Trophoblast cell (in vitro differentiated cells and primary cell): Measurements from ENCODE around the gene PLP1.

Experiments
- DNase-seq, 2 donors: peaks; one replicate each; pipeline ENCODE4 v3.0.0-alpha.2; 2016
- H2AFZ ChIP-seq: 2 replicates; pipeline ENCODE4 v1.6.1; 2013; ENCODE audit warnings: low read length, moderate library complexity, mild to moderate bottlenecking; ENCODE audit not compliant: insufficient read depth, poor library complexity
- H2AK5ac ChIP-seq: 2 replicates; pipeline ENCODE4 v1.6.1; 2013; ENCODE audit warnings: mild to moderate bottlenecking, low read length
- H2BK120ac ChIP-seq: 2 replicates; pipeline ENCODE4 v1.6.1; 2013; ENCODE audit warnings: low read length, mild to moderate bottlenecking, moderate library complexity; ENCODE audit not compliant: insufficient read depth, poor library complexity
- H2BK12ac ChIP-seq: 2 replicates; pipeline ENCODE4 v1.6.1; 2013; ENCODE audit warnings: mild to moderate bottlenecking, low read length, moderate library complexity
- H2BK5ac ChIP-seq: 2 replicates; pipeline ENCODE4 v1.6.1; 2013; ENCODE audit warnings: low read length, low read depth, moderate library complexity, mild to moderate bottlenecking; ENCODE audit not compliant: poor library complexity
- H3K14ac ChIP-seq: 2 replicates; pipeline ENCODE4 v1.6.1; 2013; ENCODE audit warnings: mild to moderate bottlenecking, low read length
- H3K18ac ChIP-seq: 2 replicates; pipeline ENCODE4 v1.6.1; 2013; ENCODE audit warnings: mild to moderate bottlenecking, low read length
- H3K23ac ChIP-seq: 2 replicates; pipeline ENCODE4 v1.6.1; 2013; ENCODE audit warnings: low read length
- H3K27ac ChIP-seq: 2 replicates; pipeline ENCODE4 v1.5.1; 2013; ENCODE audit warnings: low read depth, mild to moderate bottlenecking, inconsistent platforms, low read length, moderate library complexity
- H3K27me3 ChIP-seq: 2 replicates; pipeline ENCODE4 v1.6.1; 2013; ENCODE audit warnings: inconsistent platforms, mild to moderate bottlenecking, low read length, moderate library complexity; ENCODE audit not compliant: insufficient read depth
- H3K36me3 ChIP-seq, 2 experiments: 1 replicate in 1 of 2; 2 replicates in 1 of 2; pipeline ENCODE4 v1.6.1; 2013; ENCODE audit warnings: low read length in 2 of 2, mild to moderate bottlenecking in 2 of 2, moderate library complexity in 1 of 2; ENCODE audit not compliant: insufficient read depth in 2 of 2, control insufficient read depth in 1 of 2
- H3K4ac ChIP-seq: 2 replicates; pipeline ENCODE4 v1.6.1; 2013; ENCODE audit warnings: low read depth, mild to moderate bottlenecking, low read length, moderate library complexity
- H3K4me1 ChIP-seq, 2 experiments: 1 replicate in 1 of 2; 2 replicates in 1 of 2; pipeline ENCODE4 v1.6.1; 2013; ENCODE audit warnings: low read length in 2 of 2, mild to moderate bottlenecking in 2 of 2, moderate library complexity in 1 of 2; ENCODE audit not compliant: insufficient read depth in 2 of 2, control insufficient read depth in 1 of 2
- H3K4me2 ChIP-seq: 2 replicates; pipeline ENCODE4 v1.6.1; 2013; ENCODE audit warnings: inconsistent platforms, mild to moderate bottlenecking, low read length, moderate library complexity
- H3K4me3 ChIP-seq: 2 replicates; pipeline ENCODE4 v1.5.1; 2013; ENCODE audit warnings: mild to moderate bottlenecking, low read depth, low read length, inconsistent platforms
- H3K79me1 ChIP-seq: one replicate; pipeline ENCODE4 v1.6.1; 2013; ENCODE audit warnings: low read length
- H3K79me2 ChIP-seq: 2 replicates; pipeline ENCODE4 v1.6.1; 2013; ENCODE audit warnings: low read length, mild to moderate bottlenecking; ENCODE audit not compliant: control insufficient read depth, insufficient read depth, poor library complexity
- H3K9ac ChIP-seq: 2 replicates; pipeline ENCODE4 v1.6.1; 2013; ENCODE audit warnings: mild to moderate bottlenecking, low read length
- H3K9me3 ChIP-seq: 2 replicates; pipeline ENCODE4 v1.6.1; 2013; ENCODE audit warnings: low read depth, mild to moderate bottlenecking, control low read depth, inconsistent platforms, low read length; ENCODE audit not compliant: insufficient read depth
- H4K12ac ChIP-seq: 2 replicates; pipeline ENCODE4 v1.6.1; 2013; ENCODE audit warnings: low read depth, mild to moderate bottlenecking, low read length, moderate library complexity
- H4K8ac ChIP-seq: 2 replicates; pipeline ENCODE4 v1.6.1; 2013; ENCODE audit warnings: low read depth, mild to moderate bottlenecking, low read length, moderate library complexity
- H4K91ac ChIP-seq: one replicate; pipeline ENCODE4 v1.6.1; 2013; ENCODE audit warnings: low read depth, mild to moderate bottlenecking, low read length, moderate library complexity
- WGBS: extraction: QIAGEN DNeasy Blood & Tissue Kit; methylation state at CpG from one replicate; pipeline ENCODE4 v1.1.7; 2013; ENCODE audit warnings: missing lambda C conversion rate; ENCODE audit not compliant: insufficient read length, insufficient coverage; ENCODE audit errors: extremely low coverage; 5-methylcytosine and 5-hydroxymethylcytosine counted together

Gene PLP1

GRCh38 chrX:103780336-103781061 is 3.9 kb downstream of the PLP1 start:
- H4K12ac ChIP-seq, result no peak overlapping the region
- H3K27ac ChIP-seq, result no peak overlapping the region
- DNase-seq, result no peak
- no peaks in the 10 kb centered on the region for H3K36me3 ChIP-seq
- no peak overlapping the region for H3K18ac ChIP-seq
- no peak overlapping the region for H4K91ac ChIP-seq
- no peak overlapping the region for H2BK12ac ChIP-seq
- H4K8ac ChIP-seq, result no peak overlapping the region
- no peaks in the 10 kb centered on the region for H3K79me2 ChIP-seq
- H3K4me2 ChIP-seq, result no peak overlapping the region
- H2BK120ac ChIP-seq, result no peak overlapping the region
- no CpG with 5 or more reads among the region's 10 CpGs for WGBS
- peaks cover 0 to 2% of the 10 kb centered on the region in 2 experiments for H3K4me1 ChIP-seq
- H3K4ac ChIP-seq, result no peak overlapping the region
- no peak overlapping the region for H3K23ac ChIP-seq
- H3K27me3 ChIP-seq, result no peaks in the 10 kb centered on the region
- no peak overlapping the region for H2AFZ ChIP-seq
- H3K9ac ChIP-seq, result no peak overlapping the region
- H3K14ac ChIP-seq, result no peak overlapping the region
- H3K79me1 ChIP-seq, result no peaks in the 10 kb centered on the region
- H2BK5ac ChIP-seq, result no peak overlapping the region
- no peak overlapping the region for H3K4me3 ChIP-seq
- H2AK5ac ChIP-seq, result no peak overlapping the region
- no peaks in the 10 kb centered on the region for H3K9me3 ChIP-seq

DNA sequence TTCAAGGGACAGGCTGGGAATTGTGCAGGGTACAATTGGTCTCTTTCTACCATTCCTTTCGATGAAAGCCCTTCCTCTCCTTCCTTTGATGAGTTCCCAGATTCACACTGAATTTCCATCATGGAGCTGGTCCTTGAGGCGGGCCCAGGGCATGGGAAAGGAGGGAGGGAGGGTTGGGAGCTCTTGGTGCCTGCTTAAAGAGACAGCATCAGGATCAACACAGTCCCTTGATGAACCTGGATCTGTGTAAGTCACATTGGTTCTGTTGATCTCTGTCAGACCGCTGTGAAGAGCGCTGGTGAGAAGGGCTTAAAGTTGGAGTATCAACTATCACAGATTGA is 4.4 kb downstream of the PLP1 start:
- Histone ChIP-seq H2AFZ (no peak overlapping the region), H4K8ac (no peak overlapping the region), H2AK5ac (no peak overlapping the region), H4K91ac (no peak overlapping the region), H3K9ac (no peak overlapping the region), H3K27me3 (no peaks in the 10 kb centered on the region), H3K4me1 (peaks cover 0 to 2% of the 10 kb centered on the region in 2 experiments), H3K23ac (no peak overlapping the region), H3K4ac (no peak overlapping the region), H3K27ac (no peak overlapping the region), H2BK120ac (no peak overlapping the region), H2BK5ac (no peak overlapping the region), H3K18ac (no peak overlapping the region), H3K79me1 (no peaks in the 10 kb centered on the region), H3K79me2 (no peaks in the 10 kb centered on the region), H3K9me3 (no peaks in the 10 kb centered on the region), H3K4me2 (no peak overlapping the region), H3K14ac (no peak overlapping the region), H3K36me3 (no peaks in the 10 kb centered on the region), H3K4me3 (no peak overlapping the region), H2BK12ac (no peak overlapping the region), H4K12ac (no peak overlapping the region)
- WGBS, result no CpG with 5 or more reads among the region's 4 CpGs
- DNase-seq, result no peak

- no peaks in the 10 kb centered on the region for H3K36me3 ChIP-seq
- no peaks in the 10 kb centered on the region for H3K79me1 ChIP-seq
- DNase-seq, result no peak
- no peak overlapping the region for H2BK12ac ChIP-seq
- no peak overlapping the region for H2BK120ac ChIP-seq
- no peak overlapping the region for H2AK5ac ChIP-seq
- WGBS, result no CpG with 5 or more reads among the region's 1 CpG
- H2BK5ac ChIP-seq, result no peak overlapping the region
- no peak overlapping the region for H3K4me3 ChIP-seq
- H3K18ac ChIP-seq, result no peak overlapping the region
- H3K79me2 ChIP-seq, result no peaks in the 10 kb centered on the region
- no peak overlapping the region for H2AFZ ChIP-seq
- H3K4ac ChIP-seq, result no peak overlapping the region
- H4K91ac ChIP-seq, result no peak overlapping the region
- no peak overlapping the region for H3K27ac ChIP-seq
- H3K4me2 ChIP-seq, result no peak overlapping the region
- no peaks in the 10 kb centered on the region for H3K9me3 ChIP-seq
- H3K4me1 ChIP-seq, result peaks cover 0 to 2% of the 10 kb centered on the region in 2 experiments
- H3K9ac ChIP-seq, result no peak overlapping the region
- H3K27me3 ChIP-seq, result no peaks in the 10 kb centered on the region
- H4K8ac ChIP-seq, result no peak overlapping the region
- no peak overlapping the region for H3K14ac ChIP-seq
- no peak overlapping the region for H3K23ac ChIP-seq
- H4K12ac ChIP-seq, result no peak overlapping the region
Measured at GRCh38 chrX:103781706-103782105, 5.1 kb downstream of the PLP1 start.

- no peak overlapping the region for H4K12ac ChIP-seq
- WGBS, result no CpG with 5 or more reads among the region's 3 CpGs
- no peak overlapping the region for H2BK5ac ChIP-seq
- no peak overlapping the region for H3K4me3 ChIP-seq
- DNase-seq, result no peak
- H3K14ac ChIP-seq, result no peak overlapping the region
- H3K9me3 ChIP-seq, result no peaks in the 10 kb centered on the region
- H2AFZ ChIP-seq, result no peak overlapping the region
- H3K4me1 ChIP-seq, result peaks cover 0 to 2% of the 10 kb centered on the region in 2 experiments
- H3K79me1 ChIP-seq, result no peaks in the 10 kb centered on the region
- no peak overlapping the region for H4K91ac ChIP-seq
- no peaks in the 10 kb centered on the region for H3K27me3 ChIP-seq
- H3K9ac ChIP-seq, result no peak overlapping the region
- no peaks in the 10 kb centered on the region for H3K36me3 ChIP-seq
- no peak overlapping the region for H3K23ac ChIP-seq
- no peak overlapping the region for H2BK12ac ChIP-seq
- no peak overlapping the region for H2AK5ac ChIP-seq
- H4K8ac ChIP-seq, result no peak overlapping the region
- H3K4me2 ChIP-seq, result no peak overlapping the region
- H3K27ac ChIP-seq, result no peak overlapping the region
- no peak overlapping the region for H2BK120ac ChIP-seq
- H3K79me2 ChIP-seq, result no peaks in the 10 kb centered on the region
- H3K18ac ChIP-seq, result no peak overlapping the region
- H3K4ac ChIP-seq, result no peak overlapping the region
Measured at GRCh38 chrX:103782640-103783039, 6.0 kb downstream of the PLP1 start.
